Testis (tissue), 2 donors: ENCODE results near the gene CACNB3.
"Not testable (repeated sequence)": the region's sequence is repeated elsewhere in the genome, so short reads cannot be mapped to it uniquely, and the experiment has no call there.

Source experiments
- POLR2A ChIP-seq: fragments of 450-650 bp; IDR thresholded peaks from one replicate; pipeline ENCODE4 v1.6.1; 2017; ENCODE audit warnings: antibody characterized with exemption, mild to moderate bottlenecking, moderate library complexity
- TF ChIP-seq, protein P1 (sequence below), 3 experiments: fragments of 450-650 bp in 2 of 3; fragments of 200-600 bp in 1 of 3; sonication (generic) in 1 of 3; IDR thresholded peaks; one replicate each; pipeline ENCODE4 v1.5.1; 2016 to 2019; ENCODE audit warnings: antibody characterized with exemption in 3 of 3, mild to moderate bottlenecking in 2 of 3, moderate library complexity in 1 of 3

GRCh38 chr12:48854932-48855331 lies 36.6 kb downstream of the CACNB3 start:
- TF ChIP-seq, protein P1, sequence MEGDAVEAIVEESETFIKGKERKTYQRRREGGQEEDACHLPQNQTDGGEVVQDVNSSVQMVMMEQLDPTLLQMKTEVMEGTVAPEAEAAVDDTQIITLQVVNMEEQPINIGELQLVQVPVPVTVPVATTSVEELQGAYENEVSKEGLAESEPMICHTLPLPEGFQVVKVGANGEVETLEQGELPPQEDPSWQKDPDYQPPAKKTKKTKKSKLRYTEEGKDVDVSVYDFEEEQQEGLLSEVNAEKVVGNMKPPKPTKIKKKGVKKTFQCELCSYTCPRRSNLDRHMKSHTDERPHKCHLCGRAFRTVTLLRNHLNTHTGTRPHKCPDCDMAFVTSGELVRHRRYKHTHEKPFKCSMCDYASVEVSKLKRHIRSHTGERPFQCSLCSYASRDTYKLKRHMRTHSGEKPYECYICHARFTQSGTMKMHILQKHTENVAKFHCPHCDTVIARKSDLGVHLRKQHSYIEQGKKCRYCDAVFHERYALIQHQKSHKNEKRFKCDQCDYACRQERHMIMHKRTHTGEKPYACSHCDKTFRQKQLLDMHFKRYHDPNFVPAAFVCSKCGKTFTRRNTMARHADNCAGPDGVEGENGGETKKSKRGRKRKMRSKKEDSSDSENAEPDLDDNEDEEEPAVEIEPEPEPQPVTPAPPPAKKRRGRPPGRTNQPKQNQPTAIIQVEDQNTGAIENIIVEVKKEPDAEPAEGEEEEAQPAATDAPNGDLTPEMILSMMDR (IDR thresholded peaks at IDR 0.05): not testable (repeated sequence)
- TF ChIP-seq POLR2A: not testable (repeated sequence)
